ENCODE measurements around the gene RBL2. TPM values are rescaled to one million over a fixed set of nuclear protein-coding genes. Genes with fewer than 3 reads are reported as not detected.

The RBL2 gene
- total and polyA plus RNA-seq, 9 of the 15 experiments (the other 6 are each of a cell fraction or from before 2014, with no cell fraction given): 7.8 to 76.3 (median 28.5) TPM

- TF ChIP-seq REST (IDR thresholded peaks at IDR 0.05; ENCODE audit: borderline replicate concordance) (peak; percentile 40; the same call in 1 of the 2 replicates), REST (CRISPR knock-in tag; IDR thresholded peaks at IDR 0.05; ENCODE audit: low read depth) (no peak), NCOA1 (IDR thresholded peaks at IDR 0.05; ENCODE audit: low read depth) (no peak), ZNF354B (CRISPR knock-in tag; IDR thresholded peaks at IDR 0.05) (no peak), RB1 (IDR thresholded peaks at IDR 0.05; ENCODE audit: low read depth) (peak; percentile 15; the same call in 1 of the 2 replicates), MLLT1 (IDR thresholded peaks at IDR 0.05) (no peak), LCOR (CRISPR knock-in tag; IDR thresholded peaks at IDR 0.05) (0 out of 2 replicates have a peak, but pooled peaks have one; percentile 29), ILK (tag; IDR thresholded peaks at IDR 0.05; ENCODE audit: borderline replicate concordance, low read depth) (no peak), SRSF1 (IDR thresholded peaks at IDR 0.05; ENCODE audit: low read depth, low read length) (no peak)
These were observed 75.8 kb downstream of the RBL2 start (continued) for GRCh38 chr16:53509906-53510703.
